GM18520 (cell line): ENCODE results near the gene PTHLH.

Source experiments
- ATAC-seq: cut with Tn5 transposase; IDR thresholded peaks from one replicate; pipeline ENCODE4 v1.9.1; 2021; ENCODE audit not compliant: unreplicated experiment

The PTHLH gene

DNA sequence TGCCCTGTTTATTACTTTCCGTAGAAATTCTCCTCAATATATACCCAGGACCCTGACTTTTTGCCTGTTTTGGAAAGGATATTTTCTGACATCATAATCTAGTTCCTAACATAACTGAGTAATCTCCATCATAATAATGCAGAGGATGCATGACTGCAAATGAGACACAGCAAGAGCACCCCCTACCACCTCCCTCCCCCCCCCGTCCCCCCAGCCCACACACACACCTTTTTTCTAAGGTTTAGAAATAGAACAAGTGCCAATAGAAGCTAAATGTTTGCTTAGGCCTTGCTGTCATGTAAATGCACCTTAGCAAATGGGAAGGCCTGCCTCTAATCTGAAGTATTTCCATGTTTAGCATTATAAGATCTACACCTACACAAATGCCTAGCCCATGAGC, at the start of gene PTHLH:
Gene PTHLH, minus strand, starts transcription at position 13 of the 400 bp plus-strand sequence. CDS start 3,239 bp downstream, outside the sequence.
- no peak for ATAC-seq

DNA sequence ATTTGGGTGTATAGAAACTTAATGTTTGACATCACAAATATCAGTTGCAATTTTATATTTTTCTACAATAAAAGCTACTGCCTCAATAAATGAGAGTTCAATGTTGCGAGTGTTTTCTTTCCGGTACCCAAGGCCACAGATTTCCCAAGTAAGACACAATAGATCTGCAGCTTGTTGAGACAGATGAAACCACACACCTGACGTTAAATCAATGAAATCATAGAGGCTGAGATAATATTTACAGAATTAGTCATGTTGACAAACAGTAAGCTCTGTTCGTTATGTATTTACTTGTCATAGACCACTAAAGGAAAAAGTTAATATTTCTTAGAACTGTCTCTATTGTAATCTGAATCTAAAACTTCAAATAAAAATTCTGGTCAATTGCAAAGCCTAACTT, 49.2 kb upstream of the PTHLH start:
- ATAC-seq = no peak

DNA sequence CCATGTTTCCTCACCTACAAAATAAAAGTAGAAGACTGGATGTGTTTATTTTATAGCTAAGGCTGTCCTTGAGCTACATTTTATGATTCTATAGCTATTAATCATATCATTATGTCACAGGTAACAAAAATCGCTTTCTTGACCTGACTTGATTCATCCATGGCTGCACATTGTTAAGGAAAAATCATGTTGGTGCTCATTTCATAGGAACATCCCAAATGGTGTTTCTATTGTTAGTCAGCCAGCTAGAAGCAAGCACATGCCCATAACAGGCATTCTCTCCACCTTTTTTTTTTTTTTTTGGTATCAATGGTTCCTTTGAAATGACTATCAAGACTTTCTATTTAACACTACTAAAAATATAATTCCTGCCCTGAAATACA, 45.3 kb upstream of the PTHLH start:
- ATAC-seq = no peak

DNA sequence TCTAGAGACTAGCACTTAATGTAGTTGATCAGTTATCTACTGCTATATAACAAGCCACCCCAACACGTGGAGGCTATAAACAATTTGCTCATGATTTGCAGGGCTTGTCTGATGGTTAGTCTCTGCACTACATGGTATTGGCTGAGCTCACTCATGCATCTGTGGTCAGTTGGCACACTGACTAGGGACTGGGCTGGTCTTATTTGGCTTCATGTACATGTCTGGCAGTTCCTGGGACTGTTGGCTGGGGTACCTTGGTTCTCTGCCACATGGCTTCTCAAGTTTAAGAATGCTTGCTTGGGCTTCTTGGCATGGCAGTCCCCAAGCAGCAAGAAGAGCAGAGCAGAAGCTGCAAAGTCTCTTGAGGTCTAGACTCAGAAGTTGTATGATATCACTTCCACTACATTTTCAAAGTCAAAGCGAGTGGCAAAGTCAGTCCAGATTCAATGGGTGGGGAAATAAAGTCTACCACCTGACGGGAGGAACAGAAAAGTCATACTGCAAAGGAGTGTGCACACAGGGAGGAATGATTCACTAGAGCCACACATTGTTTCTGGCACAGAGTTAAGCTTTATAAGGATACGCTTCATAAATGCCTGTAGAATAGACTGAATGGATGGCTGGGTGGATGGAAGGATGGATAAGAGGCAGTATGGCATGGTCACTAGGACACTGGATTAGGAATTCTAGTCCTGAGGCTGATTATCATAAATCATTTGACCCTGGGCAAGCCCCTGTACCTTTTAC, 44.8 kb upstream of the PTHLH start:
- ATAC-seq = no peak

DNA sequence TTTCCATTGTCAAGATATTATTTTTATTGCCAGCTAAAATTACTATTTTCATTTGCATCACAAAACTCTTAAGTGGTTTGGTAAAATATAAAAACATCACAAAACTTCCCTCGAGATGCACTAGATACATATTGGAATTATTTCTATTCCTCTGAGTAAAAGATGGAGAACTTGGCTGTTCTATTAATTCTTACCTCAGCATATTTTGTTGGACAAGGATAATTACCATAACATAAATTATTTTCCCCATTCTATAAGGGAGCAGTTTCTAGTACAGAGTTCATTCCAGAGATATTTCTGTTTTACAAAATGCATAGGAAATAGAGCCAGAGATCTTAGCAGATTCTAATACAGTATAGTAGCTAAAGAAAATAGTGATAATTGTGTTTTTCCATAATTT, 42.6 kb upstream of the PTHLH start:
- no peak for ATAC-seq

DNA sequence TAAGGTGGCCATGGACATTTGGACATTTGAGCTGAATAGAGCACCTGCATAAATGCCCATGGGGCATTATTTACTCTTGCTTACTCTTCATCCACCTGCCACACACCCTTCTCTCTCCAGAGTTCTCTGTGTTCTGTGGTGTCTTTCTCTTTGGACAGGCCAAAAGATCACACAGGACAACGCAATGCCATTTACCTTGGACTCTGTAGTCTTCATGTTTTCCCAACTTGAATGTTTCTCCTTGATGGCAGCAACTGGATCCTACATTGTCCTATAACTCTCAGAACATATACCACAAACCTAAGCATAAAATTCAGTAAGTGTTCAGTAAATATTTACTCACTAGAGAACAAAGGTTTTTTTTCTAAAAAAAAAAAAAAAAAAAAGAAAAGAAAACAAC, 41.7 kb upstream of the PTHLH start:
- ATAC-seq = no peak

DNA sequence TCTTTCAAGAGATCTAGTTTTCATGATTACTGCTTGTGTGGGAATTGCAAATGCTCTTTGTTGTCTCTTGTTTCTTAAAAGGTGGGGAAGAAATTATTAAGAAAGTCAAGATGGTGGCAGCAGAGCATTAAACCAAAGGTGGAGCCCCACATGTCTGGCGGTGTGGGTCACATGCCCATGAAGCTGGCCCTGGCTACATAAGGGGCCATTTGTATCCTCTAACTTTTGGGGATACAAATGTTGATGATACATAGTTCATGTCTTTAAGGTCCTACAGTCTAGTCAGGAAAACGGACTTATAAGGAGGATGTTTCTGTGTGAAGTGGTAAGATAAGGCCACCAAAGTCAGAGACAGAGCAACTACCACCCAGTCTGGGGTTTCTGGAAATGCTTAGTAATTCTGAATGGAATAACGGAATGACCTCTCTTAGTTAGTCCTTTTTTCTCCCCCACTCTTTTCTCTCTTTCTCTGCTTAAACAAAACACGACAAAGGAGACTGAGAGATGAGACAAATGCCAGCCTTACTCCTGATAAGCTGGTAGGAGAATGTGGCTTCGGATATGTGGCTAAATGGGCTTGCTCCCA, 39.9 kb upstream of the PTHLH start:
- no peak for ATAC-seq

DNA sequence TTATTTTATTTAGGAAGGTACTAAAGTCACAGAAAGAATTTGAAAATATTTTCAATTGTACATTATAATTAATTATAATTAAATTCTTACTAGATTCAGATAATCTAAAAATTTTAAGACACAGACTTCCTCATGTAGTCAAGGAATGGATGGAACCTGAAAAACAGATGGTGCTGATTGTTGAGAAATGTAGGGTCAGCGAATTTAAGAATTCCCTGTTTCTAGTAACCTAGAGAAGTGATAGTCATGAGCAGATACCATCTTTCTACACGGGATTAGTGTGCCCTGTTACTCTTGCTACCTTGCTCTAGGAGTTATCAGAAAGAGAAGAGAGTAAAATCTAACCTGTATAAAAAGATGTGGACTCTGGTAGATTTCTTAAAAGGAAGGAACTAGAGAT, 37.5 kb upstream of the PTHLH start:
- ATAC-seq = no peak

DNA sequence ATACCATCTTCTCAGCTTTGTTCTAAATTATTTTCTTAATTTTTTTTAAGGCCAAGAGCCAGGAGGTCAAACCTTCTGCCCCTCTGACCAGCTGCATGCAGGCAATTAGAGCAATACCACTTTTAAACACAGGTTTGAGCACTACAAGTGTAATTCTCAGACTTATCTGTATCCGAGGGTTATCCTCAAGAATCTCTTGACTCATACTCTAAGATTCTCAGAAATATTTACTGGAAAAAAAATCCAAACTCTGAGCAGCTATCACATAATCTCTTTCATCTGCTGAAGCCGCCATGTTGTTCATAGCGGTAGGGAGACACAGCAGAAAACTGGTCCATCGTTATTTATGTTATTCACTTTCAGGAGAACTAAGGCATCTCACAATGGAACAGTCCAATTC, 27.4 kb upstream of the PTHLH start:
- ATAC-seq = no peak

DNA sequence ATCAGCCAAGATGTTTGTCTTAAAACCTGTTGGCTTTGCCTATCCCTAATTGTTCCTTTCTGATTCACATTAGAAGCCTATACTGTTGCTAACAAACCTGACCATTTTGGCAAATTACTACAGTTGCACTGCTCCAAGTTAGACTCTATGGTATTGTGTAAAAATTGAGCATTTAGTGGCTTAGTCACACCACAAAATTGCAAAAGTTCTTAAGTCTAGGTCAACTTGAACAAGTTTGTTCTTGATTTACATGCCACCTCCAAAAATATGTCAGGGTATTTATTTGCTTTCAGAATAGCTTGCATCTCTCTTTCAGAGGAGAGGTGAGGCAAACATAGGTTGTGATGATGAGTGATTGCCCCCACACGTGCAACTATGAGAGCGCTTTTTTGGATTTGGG, 27.0 kb upstream of the PTHLH start:
- ATAC-seq = no peak

DNA sequence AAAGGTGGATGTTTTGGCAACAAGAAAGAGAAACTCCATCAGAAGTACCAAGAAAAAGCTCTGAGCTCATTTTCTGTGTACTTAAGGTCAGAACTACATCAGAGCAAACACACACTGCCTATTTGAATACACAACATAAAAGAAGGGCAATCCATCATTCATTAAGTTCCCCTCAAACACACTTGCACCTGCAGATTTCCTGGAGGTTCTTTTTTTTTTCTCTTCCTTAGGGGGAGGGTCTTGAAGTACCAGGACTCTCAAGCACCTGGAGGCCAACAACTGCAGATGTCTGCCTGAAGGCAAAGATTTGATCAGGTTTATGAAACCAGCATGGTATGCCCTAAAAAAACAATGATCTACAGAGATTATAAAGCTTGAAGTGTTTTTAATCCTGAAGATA, 26.1 kb upstream of the PTHLH start:
- ATAC-seq = no peak

DNA sequence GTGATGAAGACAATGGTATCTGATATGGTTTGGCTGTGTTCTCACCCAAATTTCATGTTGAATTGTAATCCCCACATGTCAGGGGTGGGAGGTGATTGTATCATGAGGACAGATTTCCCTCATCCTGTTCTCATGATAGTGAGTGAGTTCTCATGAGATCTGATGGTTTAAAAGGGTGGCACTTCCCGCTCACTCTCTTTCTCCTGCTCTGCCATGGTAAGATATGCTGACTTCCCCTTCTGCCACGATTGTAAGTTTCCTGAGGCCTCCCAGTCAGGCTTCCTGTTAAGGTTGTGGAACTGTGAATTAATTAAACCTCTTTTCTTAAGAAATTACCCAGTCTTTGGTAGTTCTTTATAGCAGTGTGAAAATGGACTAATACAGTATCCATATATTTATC, 25.6 kb upstream of the PTHLH start:
- no peak for ATAC-seq

DNA sequence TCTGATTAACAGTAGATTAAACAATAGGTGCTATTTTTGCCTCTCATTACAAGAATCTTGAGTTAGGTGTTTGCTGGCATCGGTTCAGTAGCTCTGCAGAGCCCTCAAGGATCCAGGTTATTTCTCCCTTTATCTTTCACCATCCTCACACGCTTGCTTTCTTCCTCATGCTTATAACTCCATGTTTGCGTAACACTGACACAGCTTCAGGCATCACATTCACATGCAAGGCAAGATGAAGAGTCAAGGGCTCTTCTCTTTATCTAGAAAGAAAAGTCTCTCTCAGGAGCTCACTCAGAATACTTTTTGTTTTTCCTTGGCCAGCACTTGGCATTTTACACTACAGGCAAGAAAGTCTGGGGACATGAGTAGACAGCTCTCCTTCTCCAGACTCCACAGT, 24.2 kb upstream of the PTHLH start:
- no peak for ATAC-seq

DNA sequence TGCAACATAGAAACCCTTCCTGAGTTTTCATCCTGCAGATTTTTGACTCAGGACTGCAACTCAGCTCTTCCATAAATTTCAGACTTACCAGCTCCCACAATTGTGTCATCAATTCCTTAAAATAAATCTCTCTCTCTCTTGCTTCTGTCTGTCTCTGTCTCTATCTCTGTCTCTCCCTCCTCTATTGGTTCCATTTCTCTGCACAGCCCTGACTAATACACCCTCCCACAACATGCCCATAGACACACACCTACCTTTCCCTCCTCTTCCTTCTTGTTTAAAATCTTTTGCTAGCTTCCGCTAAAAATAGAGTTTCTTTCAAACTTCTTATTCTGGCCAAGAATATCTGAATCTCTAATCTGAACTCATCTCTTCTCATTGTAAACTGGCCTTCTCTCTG, 22.9 kb upstream of the PTHLH start:
- no peak for ATAC-seq

DNA sequence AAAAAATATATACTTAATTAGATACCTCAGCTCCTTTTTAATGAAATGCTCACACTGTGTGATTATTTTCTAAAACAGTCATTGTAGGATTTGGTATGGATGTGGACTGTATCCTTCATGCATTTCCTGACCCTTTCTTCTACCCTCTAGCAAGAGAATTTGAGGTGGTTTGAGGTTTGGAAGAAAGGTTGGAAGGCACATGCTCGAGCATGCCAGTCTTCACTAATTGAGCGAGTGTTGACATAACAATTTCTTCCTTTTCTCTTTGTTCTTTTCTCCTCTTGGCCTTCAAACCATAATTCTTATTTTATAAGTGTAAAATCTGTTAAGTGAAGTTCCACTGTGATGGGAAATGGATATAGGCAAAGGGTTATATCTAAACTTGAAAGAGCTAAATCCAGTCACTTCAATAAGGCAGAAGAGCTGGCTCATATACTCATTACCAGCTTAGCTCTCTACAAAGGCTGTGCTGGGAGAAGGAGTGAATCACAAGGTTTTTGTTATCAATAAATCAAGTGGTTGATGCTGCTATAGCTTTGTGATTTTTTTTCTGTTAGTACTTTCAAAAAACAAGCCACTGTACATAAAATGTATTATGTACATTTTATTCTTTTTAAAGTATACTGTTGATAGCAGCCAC, 16.2 kb upstream of the PTHLH start:
- ATAC-seq = no peak

DNA sequence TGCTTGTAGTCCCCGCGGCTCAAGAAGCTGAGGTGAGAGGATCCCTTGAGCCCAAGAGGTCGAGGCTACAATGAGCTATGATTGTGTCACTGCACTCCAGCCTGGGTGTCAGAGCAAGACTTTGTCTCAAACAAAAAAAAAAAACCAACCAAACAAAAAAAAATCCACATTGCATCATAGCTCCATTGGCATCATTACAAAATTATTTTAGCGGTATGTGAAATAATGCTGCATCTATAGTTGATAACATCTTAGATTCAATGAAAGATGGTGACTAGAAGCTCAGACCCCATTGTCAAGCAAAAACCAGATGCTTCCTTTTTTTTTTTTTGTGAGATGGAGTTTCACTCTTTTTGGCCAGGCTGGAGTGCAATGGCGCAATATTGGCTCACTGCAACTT, 14.8 kb upstream of the PTHLH start:
- no peak for ATAC-seq

DNA sequence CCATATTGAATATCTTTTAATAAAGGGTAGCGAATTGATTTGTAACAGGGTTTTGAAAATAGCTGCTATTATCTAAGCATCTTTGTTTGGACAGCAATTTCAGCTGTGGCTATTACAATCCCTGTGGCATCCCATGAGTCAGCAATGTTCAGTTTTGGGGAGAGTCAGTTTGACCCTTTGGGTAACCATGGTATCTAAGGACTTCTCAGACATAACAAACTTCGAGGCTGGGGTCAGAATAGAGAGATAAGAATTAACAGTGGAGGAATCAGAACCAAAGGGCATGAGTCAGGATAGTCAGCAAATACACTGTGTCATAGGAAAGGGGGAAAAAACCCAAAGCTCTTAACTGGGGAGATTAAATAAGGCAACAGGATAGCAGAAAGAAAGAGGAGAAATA, 11.7 kb upstream of the PTHLH start:
- no peak for ATAC-seq

DNA sequence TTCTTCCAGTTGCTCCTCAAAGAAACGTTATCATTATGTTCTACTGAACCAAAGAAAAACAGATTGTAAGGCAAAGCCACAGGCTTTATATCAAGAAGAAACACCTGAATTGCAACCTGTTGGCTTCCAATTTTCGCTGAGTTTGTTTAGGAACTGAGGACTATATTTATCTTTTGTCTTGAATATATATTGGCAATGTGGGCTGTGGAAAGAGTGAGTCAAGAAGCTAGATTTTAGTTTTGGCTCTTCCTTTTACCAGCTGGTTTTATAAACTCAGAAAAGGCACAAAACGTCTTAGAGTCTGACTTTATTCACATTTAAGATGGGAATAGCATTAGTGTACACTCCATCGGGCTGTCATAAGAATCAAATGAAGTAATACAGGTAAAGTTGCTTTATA, 10.4 kb upstream of the PTHLH start:
- no peak for ATAC-seq

DNA sequence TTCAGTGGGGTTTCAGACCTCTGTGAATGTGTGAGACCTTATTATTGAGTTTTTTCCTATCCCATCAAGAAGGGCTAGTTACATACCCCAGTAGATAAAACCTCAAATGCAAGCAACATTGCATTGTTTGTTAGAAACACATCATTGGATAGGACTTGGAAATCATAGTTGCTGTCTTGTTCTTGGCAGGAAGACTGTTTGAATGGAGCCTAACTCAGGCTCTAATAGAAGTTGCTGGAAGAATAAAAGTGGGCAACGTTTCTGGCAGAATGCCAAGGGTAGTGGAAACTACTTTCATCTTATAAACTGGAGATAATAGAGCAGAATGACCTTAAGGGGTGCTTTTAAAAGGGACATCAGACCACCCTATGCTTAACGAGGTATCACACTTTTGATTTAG, 9.9 kb upstream of the PTHLH start:
- no peak for ATAC-seq

DNA sequence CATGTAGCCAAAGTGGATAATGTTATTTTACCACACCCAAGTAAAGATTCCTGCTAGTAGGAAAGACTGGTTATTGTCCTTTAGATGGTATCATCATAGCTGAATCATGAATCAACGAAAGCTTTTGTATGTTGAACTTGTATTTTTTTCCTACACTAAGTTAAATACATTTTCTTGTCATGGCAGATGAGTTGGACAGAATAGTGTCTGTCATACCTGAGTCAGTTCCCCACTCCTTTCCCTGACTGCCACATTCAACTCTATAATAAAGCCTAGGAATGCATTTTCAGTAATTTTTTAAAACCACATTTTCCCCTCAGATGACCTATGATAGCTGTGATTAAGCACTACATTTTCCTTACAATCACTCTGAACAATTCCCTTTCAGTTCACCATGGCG, 9.3 kb upstream of the PTHLH start:
- no peak for ATAC-seq

DNA sequence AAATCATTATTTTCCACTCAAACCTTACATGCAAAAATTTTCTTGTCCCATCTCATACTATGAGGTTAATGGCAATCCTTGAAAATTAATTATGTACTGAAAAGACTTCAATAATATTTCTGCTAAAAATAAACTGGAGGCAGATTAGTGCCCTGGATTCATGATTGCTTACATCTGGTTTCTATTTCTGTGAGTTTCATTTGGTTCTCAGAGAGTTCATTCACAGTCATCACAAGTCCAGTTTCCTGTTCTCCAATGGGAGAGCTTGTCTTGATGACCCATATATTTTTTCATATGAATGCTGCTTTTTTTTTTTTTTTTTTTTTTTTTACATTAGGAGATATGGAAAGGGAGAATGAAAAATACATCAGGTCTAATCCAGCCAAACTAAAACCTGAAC, 6.6 kb upstream of the PTHLH start:
- ATAC-seq = no peak

DNA sequence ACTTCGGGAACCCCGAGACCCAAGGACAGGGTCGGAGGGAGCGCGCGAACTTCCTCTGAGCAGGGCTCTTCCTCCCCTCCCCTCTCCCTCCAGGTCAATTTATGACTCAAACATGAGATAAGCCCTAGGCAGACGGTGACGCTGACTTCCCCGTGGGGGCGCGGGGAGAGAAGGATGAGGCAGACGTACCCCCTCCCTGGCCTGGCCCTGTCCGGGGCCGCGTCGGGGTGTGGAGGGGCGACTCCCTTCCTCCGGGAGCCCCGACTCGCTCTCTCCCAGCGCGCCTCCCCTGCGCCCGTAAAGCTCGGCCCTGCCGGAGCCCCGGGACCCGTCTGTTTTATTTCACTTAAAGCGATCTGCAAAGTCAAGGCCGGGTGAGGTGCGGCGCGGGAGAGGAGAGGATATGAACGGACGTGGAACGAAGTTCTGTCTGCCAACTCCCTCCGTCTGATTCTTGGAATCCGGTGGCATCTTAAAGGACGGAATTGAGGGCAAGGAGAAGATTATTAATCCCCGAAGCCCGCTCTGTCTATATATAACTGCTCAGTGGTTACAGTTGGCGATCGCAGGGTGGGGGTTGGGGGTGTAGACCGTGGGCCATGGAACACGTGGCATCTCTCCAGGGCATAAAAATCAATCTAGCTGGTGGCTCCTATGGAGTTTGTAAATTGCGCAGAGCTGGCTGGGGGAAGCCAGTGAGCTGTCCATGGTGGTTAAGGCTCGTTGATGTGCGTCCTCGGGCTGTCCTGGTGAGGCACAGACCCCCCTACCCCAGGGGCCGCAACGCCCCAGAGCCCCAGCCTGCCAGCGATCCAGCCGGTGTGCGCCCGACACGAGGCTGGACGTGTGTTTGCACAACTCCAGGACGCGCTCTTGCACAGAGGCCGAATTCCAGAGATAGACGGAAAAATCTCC, 2.9 kb upstream of the PTHLH start:
- ATAC-seq = no peak
